Endothelial cell of umbilical vein (primary cell): ENCODE data around the gene CXCR4. TPM values are rescaled to one million over a fixed set of nuclear protein-coding genes. Genes with fewer than 3 reads are reported as not detected.

Experiments
- BruUV-seq: library from RNA; stranded (reverse); fragments of 400-500 nt; replicated peaks from 2 replicates; lab custom pipeline; 2021; lab: Mats Ljungman, UMichigan
- CTCF ChIA-PET: fragments of 300-600, 350-600 bp; sonication (Branson Sonifier 250); formaldehyde crosslinking; loops from one replicate; lab custom pipeline; 2021; ENCODE audit warnings: antibody characterized with exemption, inconsistent platforms; lab: Charles Lee
- POLR2A ChIA-PET: fragments of 300-600, 350-600 bp; sonication (Branson Sonifier 250); formaldehyde crosslinking; loops from one replicate; lab custom pipeline; 2021; ENCODE audit warnings: antibody characterized with exemption, inconsistent platforms; lab: Charles Lee
- DNase-seq: peaks from one replicate; pipeline ENCODE4 v3.0.0-alpha.2; 2011; ENCODE audit warnings: low read depth, low spot score
- FAIRE-seq: peaks from 2 replicates; lab custom pipeline; 2011; peaks lifted over from hg19 to GRCh38; lab: Jason Lieb, UNC
- H2AFZ ChIP-seq: 2 replicates; pipeline ENCODE4 v1.6.0; 2012; ENCODE audit warnings: low read depth, low read length, control low read depth, inconsistent platforms
- H3K27ac ChIP-seq: 2 replicates; pipeline ENCODE4 v1.5.1; 2011; ENCODE audit warnings: low read depth, mild to moderate bottlenecking, control low read depth, low read length, moderate library complexity; ENCODE audit not compliant: insufficient read depth
- H3K27me3 ChIP-seq, 2 experiments: 2 replicates each; pipeline versions ENCODE4 v1.6.0 to v1.6.1; 2011; ENCODE audit warnings: low read length in 2 of 2, mixed read lengths in 1 of 2; ENCODE audit not compliant: control insufficient read depth in 2 of 2, insufficient read depth in 2 of 2
- H3K36me3 ChIP-seq, 2 experiments: 2 replicates in 1 of 2; 3 replicates in 1 of 2; pipeline ENCODE4 v1.5.1; 2011; ENCODE audit warnings: low read length in 2 of 2, mild to moderate bottlenecking in 1 of 2, moderate library complexity in 1 of 2; ENCODE audit not compliant: control insufficient read depth in 2 of 2, insufficient read depth in 2 of 2; ENCODE audit errors: extremely low read depth in 1 of 2
- H3K4me1 ChIP-seq: 3 replicates; pipeline ENCODE4 v1.5.1; 2011; ENCODE audit warnings: mild to moderate bottlenecking, low read length; ENCODE audit not compliant: control insufficient read depth, insufficient read depth; ENCODE audit errors: extremely low read depth
- H3K4me2 ChIP-seq: 2 replicates; pipeline ENCODE4 v1.6.1; 2011; ENCODE audit warnings: low read length, control low read depth, mixed read lengths; ENCODE audit not compliant: insufficient read depth
- H3K4me3 ChIP-seq, 3 experiments: fragments of 200-600 bp in 1 of 3; sonication (generic), shearing (Covaris generic) in 1 of 3; replicated peaks in 1 of 3; 2 replicates each; pipeline ENCODE4 v1.5.1; 2011 to 2016; ENCODE audit warnings: control low read depth in 3 of 3, low read length in 3 of 3, mild to moderate bottlenecking in 2 of 3, inconsistent platforms in 1 of 3, low read depth in 1 of 3, moderate library complexity in 1 of 3; ENCODE audit not compliant: insufficient read depth in 1 of 3
- H3K79me2 ChIP-seq: 2 replicates; pipeline ENCODE4 v1.6.0; 2012; ENCODE audit warnings: low read length, inconsistent platforms; ENCODE audit not compliant: control insufficient read depth, insufficient read depth
- H3K9ac ChIP-seq: replicated peaks from 2 replicates; pipeline ENCODE3; 2011; ENCODE audit warnings: low read length, control low read depth; ENCODE audit not compliant: insufficient read depth; ENCODE audit errors: extremely low read depth
- H3K9me1 ChIP-seq: replicated peaks from 3 replicates; pipeline ENCODE4 v1.6.0; 2011; ENCODE audit warnings: mild to moderate bottlenecking, low read length; ENCODE audit not compliant: control insufficient read depth, insufficient read depth; ENCODE audit errors: extremely low read depth
- H3K9me3 ChIP-seq: replicated peaks from 2 replicates; pipeline ENCODE4 v1.5.1; 2012; ENCODE audit warnings: low read length, inconsistent platforms; ENCODE audit not compliant: control insufficient read depth, insufficient read depth
- H4K20me1 ChIP-seq: replicated peaks from 2 replicates; pipeline ENCODE3; 2011; ENCODE audit warnings: mild to moderate bottlenecking, low read length; ENCODE audit not compliant: control insufficient read depth, insufficient read depth; ENCODE audit errors: extremely low read depth
- EZH2 ChIP-seq: IDR thresholded peaks from 2 replicates; pipeline ENCODE4 v1.6.1; 2012; ENCODE audit warnings: borderline replicate concordance, low read depth, mild to moderate bottlenecking, moderate library complexity, low read length, inconsistent platforms; ENCODE audit not compliant: severe bottlenecking
- FOS ChIP-seq: IDR thresholded peaks from 2 replicates; pipeline ENCODE4 v1.6.1; 2011; ENCODE audit warnings: mild to moderate bottlenecking, low read length, moderate library complexity, borderline replicate concordance; ENCODE audit not compliant: insufficient read depth
- GATA2 ChIP-seq: IDR thresholded peaks from 2 replicates; pipeline ENCODE4 v1.7.0; 2011; ENCODE audit warnings: low read depth, mild to moderate bottlenecking, moderate library complexity, mixed read lengths, low read length; ENCODE audit not compliant: insufficient read length, insufficient read depth
- JUN ChIP-seq: IDR thresholded peaks from 2 replicates; pipeline ENCODE4 v1.6.1; 2011; ENCODE audit warnings: borderline replicate concordance, low read depth; ENCODE audit not compliant: insufficient read length, insufficient read depth
- MYC ChIP-seq: IDR thresholded peaks from one replicate; pipeline ENCODE4 v1.6.1; 2011; ENCODE audit warnings: mild to moderate bottlenecking, low read depth, low read length
- POLR2A ChIP-seq: IDR thresholded peaks from 2 replicates; pipeline ENCODE4 v1.6.1; 2012; ENCODE audit warnings: low read depth, mild to moderate bottlenecking, control low read depth, low read length
- POLR2AphosphoS5 ChIP-seq: IDR thresholded peaks from 2 replicates; pipeline ENCODE4 v1.6.1; 2012; ENCODE audit warnings: low read depth, mild to moderate bottlenecking, control low read depth, low read length, moderate library complexity; ENCODE audit not compliant: insufficient read depth
- dilution Hi-C: fragments of 300-500 bp; cut with MboI; formaldehyde crosslinking; loops from one replicate; pipeline ENCODE4 v1.15.0; 2019; ENCODE audit warnings: low sequenced_read_pairs; ENCODE audit not compliant: extremely low pct_ligation_motif_present
- intact Hi-C: fragments of 100-400 bp; cut with micrococcal nuclease; formaldehyde crosslinking; loops from one replicate; pipeline ENCODE4 v1.10.0; 2022
- polyA plus RNA-seq, 4 experiments: library from polyadenylated mRNA; depleted of rRNA in 3 of 4; stranded (reverse) in 3 of 4; unstranded in 1 of 4; fragments of >200 nt; gene quantifications; 2 replicates each; pipeline versions ENCODE4 v1.2.1 to v1.2.3, GENCODE V29; 2011 to 2012; ENCODE audit warnings: missing spikeins in 1 of 4
- total RNA-seq: library from RNA; stranded (reverse); gene quantifications from 2 replicates; pipeline ENCODE4 v1.2.3, GENCODE V29; 2021
- TF ChIP-seq, protein P1 (sequence below), 2 donors: IDR thresholded peaks; 1 replicate in 1 of 2; 2 replicates in 1 of 2; pipeline ENCODE4 v1.5.1; 2011; ENCODE audit warnings: low read length in 2 of 2, mild to moderate bottlenecking in 2 of 2, moderate library complexity in 2 of 2, control low read depth in 1 of 2, inconsistent platforms in 1 of 2, low read depth in 1 of 2; ENCODE audit not compliant: insufficient read depth in 1 of 2; ENCODE audit errors: extremely low read depth in 1 of 2
- TF ChIP-seq, protein P2 (sequence below): IDR thresholded peaks from 2 replicates; pipeline ENCODE4 v1.6.1; 2011; ENCODE audit not compliant: insufficient read depth, insufficient read length

Gene CXCR4
- total and polyA plus RNA-seq, 2 donors (not counting 3 experiments of a cell fraction or from before 2014, with no cell fraction given), result 42.2 to 52.4 TPM

DNA sequence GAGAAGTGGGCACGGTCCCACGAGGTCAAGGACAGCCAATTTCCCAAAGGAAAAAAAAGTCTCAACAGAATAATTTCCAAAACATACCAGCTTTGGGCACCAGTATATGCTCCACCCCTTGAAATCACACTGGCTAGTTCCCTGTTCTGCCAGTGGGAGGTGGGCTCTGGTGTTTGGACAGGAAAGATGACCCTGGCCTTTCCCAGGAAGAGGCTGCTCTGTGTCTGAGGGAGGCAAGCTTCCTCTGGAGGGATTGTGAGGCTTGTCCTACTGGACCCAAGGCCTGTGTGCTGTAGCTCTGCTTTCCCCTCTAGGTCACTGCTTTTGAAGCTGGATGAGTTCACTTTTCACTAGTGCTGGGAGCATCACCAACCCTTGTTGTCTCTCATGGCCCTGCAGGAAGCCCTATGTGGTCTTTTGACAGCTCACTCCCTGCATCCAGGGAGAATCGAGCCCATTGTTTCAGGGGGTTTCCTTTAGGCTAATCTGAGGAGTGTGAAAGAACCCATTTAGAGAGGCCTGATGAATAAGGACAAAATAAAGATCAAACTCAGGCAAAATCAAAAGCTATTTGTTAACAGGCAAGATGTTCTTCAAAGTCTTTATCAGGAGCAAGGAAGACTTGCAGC is 36.3 kb downstream of the CXCR4 start:
- POLR2A ChIA-PET, result no interaction called here
- Histone ChIP-seq H3K9ac (no peak overlapping the region), H3K27me3 (peaks cover 0 to 2% of the 10 kb centered on the region in 2 experiments), H3K79me2 (no peaks in the 10 kb centered on the region), H3K9me1 (no peaks in the 10 kb centered on the region), H3K4me3 (no peak overlapping the region), H2AFZ (no peak overlapping the region), H3K27ac (no peak overlapping the region), H4K20me1 (no peaks in the 10 kb centered on the region), H3K4me2 (no peak overlapping the region), H3K4me1 (no peaks in the 10 kb centered on the region), H3K36me3 (no peaks in the 10 kb centered on the region), H3K9me3 (no peaks in the 10 kb centered on the region)
- TF ChIP-seq FOS, result no peak
- TF ChIP-seq, protein P1, sequence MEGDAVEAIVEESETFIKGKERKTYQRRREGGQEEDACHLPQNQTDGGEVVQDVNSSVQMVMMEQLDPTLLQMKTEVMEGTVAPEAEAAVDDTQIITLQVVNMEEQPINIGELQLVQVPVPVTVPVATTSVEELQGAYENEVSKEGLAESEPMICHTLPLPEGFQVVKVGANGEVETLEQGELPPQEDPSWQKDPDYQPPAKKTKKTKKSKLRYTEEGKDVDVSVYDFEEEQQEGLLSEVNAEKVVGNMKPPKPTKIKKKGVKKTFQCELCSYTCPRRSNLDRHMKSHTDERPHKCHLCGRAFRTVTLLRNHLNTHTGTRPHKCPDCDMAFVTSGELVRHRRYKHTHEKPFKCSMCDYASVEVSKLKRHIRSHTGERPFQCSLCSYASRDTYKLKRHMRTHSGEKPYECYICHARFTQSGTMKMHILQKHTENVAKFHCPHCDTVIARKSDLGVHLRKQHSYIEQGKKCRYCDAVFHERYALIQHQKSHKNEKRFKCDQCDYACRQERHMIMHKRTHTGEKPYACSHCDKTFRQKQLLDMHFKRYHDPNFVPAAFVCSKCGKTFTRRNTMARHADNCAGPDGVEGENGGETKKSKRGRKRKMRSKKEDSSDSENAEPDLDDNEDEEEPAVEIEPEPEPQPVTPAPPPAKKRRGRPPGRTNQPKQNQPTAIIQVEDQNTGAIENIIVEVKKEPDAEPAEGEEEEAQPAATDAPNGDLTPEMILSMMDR (IDR thresholded peaks at IDR 0.05; ENCODE audit: extremely low read depth in 1 of 2, insufficient read depth in 1 of 2, low read depth in 1 of 2, low read length in 2 of 2), result no peak
- TF ChIP-seq, protein P2, sequence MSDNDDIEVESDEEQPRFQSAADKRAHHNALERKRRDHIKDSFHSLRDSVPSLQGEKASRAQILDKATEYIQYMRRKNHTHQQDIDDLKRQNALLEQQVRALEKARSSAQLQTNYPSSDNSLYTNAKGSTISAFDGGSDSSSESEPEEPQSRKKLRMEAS, result no peak
- no peak for TF ChIP-seq GATA2
- TF ChIP-seq POLR2A, result no peak
- TF ChIP-seq POLR2AphosphoS5, result no peak
- no peak for TF ChIP-seq JUN
- TF ChIP-seq MYC, result no peak
- TF ChIP-seq EZH2, result no peak
- no peak for DNase-seq
- CTCF ChIA-PET, result no interaction called here
- dilution Hi-C loops (no loop called here), intact Hi-C loops (no loop called here)
- FAIRE-seq, result no peak
- BruUV-seq, result no TSS peak
